Fibroblast of villous mesenchyme (primary cell): ENCODE results near the gene EMCN. TPM values are rescaled to one million over a fixed set of nuclear protein-coding genes. Genes with fewer than 3 reads are reported as not detected.

ENCODE experiments used
- DNase-seq: peaks from one replicate; pipeline ENCODE4 v3.0.0-alpha.2; 2010; ENCODE audit warnings: low read depth
- H3K4me3 ChIP-seq: 2 replicates; pipeline ENCODE4 v1.5.1; 2011; ENCODE audit warnings: low read depth, mild to moderate bottlenecking, low read length
- CTCF ChIP-seq: IDR thresholded peaks from 2 replicates; pipeline ENCODE4 v1.5.1; 2012; ENCODE audit warnings: low read depth, mild to moderate bottlenecking, low read length; ENCODE audit not compliant: insufficient read depth
- total RNA-seq: library from RNA; depleted of rRNA; stranded (reverse); fragments of >200 nt; gene quantifications from 2 replicates; pipeline ENCODE4 v1.2.3, GENCODE V29; 2012

EMCN gene
- total RNA-seq, 1 donor, result not detected

GRCh38 chr4:100511896-100512295 is 5.9 kb downstream of the EMCN start:
- DNase-seq, result no peak
- TF ChIP-seq CTCF, result no peak
- H3K4me3 ChIP-seq, result no peak overlapping the region

- no peak for TF ChIP-seq CTCF
- H3K4me3 ChIP-seq, result no peak overlapping the region
- DNase-seq, result no peak
These were observed 7.3 kb downstream of the EMCN start for GRCh38 chr4:100510551-100510950.

DNA sequence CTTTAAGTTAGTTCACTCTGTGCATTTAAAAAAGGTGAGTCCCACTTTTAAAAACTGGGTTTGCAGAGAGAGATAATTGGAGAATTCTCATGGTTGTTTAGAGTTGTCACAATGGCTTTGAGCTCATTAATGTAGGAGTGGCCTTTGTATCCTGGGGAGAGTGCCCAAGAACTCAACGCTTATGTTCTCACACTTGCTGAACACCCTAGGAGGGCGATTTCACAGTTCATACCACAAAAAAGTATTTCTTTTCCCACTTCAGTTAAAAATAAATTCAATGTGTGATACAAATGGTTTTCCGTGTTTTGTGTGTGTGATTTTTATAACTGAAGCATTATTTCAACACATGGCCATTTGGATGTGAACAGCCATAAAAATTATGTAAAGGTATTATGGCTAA is 8.4 kb downstream of the EMCN start:
- no peak for DNase-seq
- no peak overlapping the region for H3K4me3 ChIP-seq
- TF ChIP-seq CTCF, result no peak

GRCh38 chr4:100508691-100509090 is 9.1 kb downstream of the EMCN start:
- no peak for TF ChIP-seq CTCF
- H3K4me3 ChIP-seq, result no peak overlapping the region
- no peak for DNase-seq

- TF ChIP-seq CTCF, result no peak
- no peak for DNase-seq
- H3K4me3 ChIP-seq, result no peak overlapping the region
These were observed 13.5 kb downstream of the EMCN start for GRCh38 chr4:100504086-100504874.

GRCh38 chr4:100497791-100498190 is 20.0 kb downstream of the EMCN start:
- no peak overlapping the region for H3K4me3 ChIP-seq
- TF ChIP-seq CTCF, result no peak
- no peak for DNase-seq

- DNase-seq, result no peak
- no peak for TF ChIP-seq CTCF
- H3K4me3 ChIP-seq, result no peak overlapping the region
These were observed 22.7 kb downstream of the EMCN start for GRCh38 chr4:100495074-100495473.
